Nephron (organoid): ENCODE results near the gene MROH7.
"Not testable (repeated sequence)": the region's sequence is repeated elsewhere in the genome, so short reads cannot be mapped to it uniquely, and the experiment has no call there.

ENCODE experiments used
- H3K27ac Mint-ChIP-seq, 3 experiments: 2 replicates each; pipeline ENCODE4 v1.8.0; 2020; ENCODE audit warnings: mixed read lengths in 3 of 3, mild to moderate bottlenecking in 2 of 3, moderate library complexity in 1 of 3
- H3K27me3 Mint-ChIP-seq: 2 replicates; pipeline ENCODE4 v1.8.0; 2021; ENCODE audit warnings: low read depth, mild to moderate bottlenecking, moderate library complexity, mixed read lengths
- H3K36me3 Mint-ChIP-seq: 2 replicates; pipeline ENCODE4 v1.8.0; 2020; ENCODE audit warnings: low read depth, mixed read lengths
- H3K4me1 Mint-ChIP-seq: 2 replicates; pipeline ENCODE4 v1.8.0; 2020; ENCODE audit warnings: mixed read lengths
- H3K4me3 Mint-ChIP-seq, 3 experiments: 2 replicates each; pipeline ENCODE4 v1.8.0; 2020; ENCODE audit warnings: mild to moderate bottlenecking in 3 of 3, mixed read lengths in 3 of 3, moderate library complexity in 2 of 3
- H3K9me3 Mint-ChIP-seq: 2 replicates; pipeline ENCODE4 v1.8.0; 2020; ENCODE audit warnings: mixed read lengths
- TF ChIP-seq, protein P1 (sequence below), 3 experiments: fragments of 200-600 bp; sonication (generic); IDR thresholded peaks; one replicate each; pipeline ENCODE4 v1.5.0; 2021; ENCODE audit warnings: antibody characterized with exemption in 3 of 3; ENCODE audit not compliant: unreplicated experiment in 3 of 3

MROH7 gene

DNA sequence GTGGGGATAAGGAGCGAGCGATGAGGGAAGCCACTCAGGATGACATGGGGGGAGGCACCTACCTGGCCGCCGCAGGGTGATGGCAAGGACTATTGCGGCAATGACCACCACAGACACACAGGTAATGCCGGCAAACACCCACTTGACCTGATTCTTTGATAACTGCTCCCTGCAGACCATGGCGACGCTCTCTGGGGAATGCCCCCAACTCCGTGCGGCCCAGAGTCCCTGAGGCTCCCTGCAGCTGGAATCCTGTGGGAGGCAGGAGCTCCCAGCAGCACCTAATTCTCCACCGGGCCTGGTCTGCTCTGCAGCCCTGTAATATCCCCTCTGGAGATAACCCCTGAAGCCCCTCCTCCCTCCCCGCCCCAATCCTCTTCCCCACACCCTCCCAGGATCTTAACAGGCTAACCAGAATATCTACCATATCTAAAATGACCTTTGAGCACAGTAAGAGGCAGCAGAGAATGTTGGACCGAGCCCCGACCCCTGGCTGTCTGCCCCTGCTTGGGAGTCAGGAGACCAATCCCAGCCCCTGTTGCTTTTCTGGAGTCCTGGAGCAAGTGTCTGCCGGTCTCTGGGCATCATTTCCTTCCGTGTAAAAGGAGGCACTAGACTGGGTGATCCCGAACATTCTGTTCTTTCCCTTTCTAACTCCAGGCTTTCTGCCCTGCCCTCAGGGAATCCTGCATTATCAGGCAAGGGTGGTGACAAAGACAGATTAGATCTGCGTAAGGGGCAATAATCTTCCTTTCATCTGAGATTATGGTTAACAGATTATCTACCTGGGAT lies 18.2 kb upstream of the MROH7 start, which contains the start of gene FAM151A:
TSS of gene FAM151A (minus strand) at position 310 of the 792 bp plus-strand sequence. CDS start at position 180, 130 bp downstream.
- no peaks in the 10 kb centered on the region for H3K36me3 Mint-ChIP-seq
- no peaks in the 10 kb centered on the region for H3K9me3 Mint-ChIP-seq
- peaks cover 4% of the 10 kb centered on the region for H3K27me3 Mint-ChIP-seq
- H3K4me1 Mint-ChIP-seq = peaks cover 12% of the 10 kb centered on the region
- H3K4me3 Mint-ChIP-seq = no peak within 1 kb of the TSS
- TF ChIP-seq, protein P1, sequence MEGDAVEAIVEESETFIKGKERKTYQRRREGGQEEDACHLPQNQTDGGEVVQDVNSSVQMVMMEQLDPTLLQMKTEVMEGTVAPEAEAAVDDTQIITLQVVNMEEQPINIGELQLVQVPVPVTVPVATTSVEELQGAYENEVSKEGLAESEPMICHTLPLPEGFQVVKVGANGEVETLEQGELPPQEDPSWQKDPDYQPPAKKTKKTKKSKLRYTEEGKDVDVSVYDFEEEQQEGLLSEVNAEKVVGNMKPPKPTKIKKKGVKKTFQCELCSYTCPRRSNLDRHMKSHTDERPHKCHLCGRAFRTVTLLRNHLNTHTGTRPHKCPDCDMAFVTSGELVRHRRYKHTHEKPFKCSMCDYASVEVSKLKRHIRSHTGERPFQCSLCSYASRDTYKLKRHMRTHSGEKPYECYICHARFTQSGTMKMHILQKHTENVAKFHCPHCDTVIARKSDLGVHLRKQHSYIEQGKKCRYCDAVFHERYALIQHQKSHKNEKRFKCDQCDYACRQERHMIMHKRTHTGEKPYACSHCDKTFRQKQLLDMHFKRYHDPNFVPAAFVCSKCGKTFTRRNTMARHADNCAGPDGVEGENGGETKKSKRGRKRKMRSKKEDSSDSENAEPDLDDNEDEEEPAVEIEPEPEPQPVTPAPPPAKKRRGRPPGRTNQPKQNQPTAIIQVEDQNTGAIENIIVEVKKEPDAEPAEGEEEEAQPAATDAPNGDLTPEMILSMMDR (IDR thresholded peaks at IDR 0.05; ENCODE audit: unreplicated experiment in 3 of 3) = no peak
- H3K27ac Mint-ChIP-seq = peak within 1 kb of the TSS in 2 of 3 experiments; percentile 10 to 55

DNA sequence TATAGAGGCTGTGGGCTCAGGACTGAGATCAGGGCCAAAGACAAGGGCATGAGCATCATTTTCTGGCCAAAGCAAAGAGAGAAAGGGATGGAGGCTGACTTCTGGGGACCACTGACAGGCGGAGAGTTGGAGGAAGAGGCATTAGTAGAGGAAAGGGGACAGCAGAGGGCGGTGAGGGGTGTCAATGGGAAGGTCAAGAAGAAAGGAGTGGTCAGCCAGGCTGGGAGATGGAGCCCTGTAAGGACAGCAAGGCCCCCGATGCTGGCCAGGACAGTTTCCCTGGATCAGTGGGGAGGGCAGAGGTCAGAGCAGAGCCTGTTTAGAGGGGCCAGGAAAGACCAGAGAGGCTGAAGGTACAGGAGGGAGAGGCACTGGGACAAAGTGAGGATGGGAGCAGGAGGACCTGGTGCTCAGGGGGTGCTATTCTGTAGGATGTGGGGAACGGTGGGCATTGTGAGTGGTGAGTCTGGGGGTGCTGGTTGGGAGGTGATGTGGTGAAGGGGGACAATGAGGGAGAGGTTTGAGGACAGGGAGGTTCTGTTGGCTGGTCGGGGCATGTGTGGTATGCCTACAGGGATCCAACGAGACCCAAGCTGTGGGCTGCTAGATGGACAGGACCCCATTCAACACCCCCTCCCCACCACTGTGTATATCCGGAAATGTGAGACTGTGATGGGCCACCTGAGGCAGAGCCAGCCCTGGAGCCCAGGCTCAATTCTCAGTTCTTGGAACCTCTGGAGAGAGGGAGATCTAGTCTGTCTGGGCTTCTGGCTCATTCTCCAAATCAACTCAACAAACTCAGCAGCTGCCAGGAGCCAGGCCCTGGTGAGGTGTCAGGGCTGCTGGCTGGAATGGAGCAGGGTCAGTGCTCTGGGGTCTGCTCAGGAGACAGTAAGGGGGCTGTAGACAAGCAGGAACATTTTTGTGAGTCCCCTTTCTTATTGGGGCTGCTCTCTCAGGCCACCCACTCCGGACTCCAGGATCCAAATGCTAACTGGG lies 16.8 kb upstream of the MROH7 start:
- Mint-ChIP-seq H3K27me3 (peaks cover 4% of the 10 kb centered on the region), H3K4me1 (peaks cover 12% of the 10 kb centered on the region), H3K4me3 (no peak overlapping the region), H3K36me3 (no peaks in the 10 kb centered on the region), H3K27ac (no peak overlapping the region), H3K9me3 (no peaks in the 10 kb centered on the region)
- TF ChIP-seq, protein P1 (IDR thresholded peaks at IDR 0.05; ENCODE audit: unreplicated experiment in 3 of 3) = no peak

GRCh38 chr1:54627196-54627595 lies 14.4 kb upstream of the MROH7 start:
- Mint-ChIP-seq H3K4me3 (no peak overlapping the region), H3K27me3 (peaks cover 11% of the 10 kb centered on the region)

DNA sequence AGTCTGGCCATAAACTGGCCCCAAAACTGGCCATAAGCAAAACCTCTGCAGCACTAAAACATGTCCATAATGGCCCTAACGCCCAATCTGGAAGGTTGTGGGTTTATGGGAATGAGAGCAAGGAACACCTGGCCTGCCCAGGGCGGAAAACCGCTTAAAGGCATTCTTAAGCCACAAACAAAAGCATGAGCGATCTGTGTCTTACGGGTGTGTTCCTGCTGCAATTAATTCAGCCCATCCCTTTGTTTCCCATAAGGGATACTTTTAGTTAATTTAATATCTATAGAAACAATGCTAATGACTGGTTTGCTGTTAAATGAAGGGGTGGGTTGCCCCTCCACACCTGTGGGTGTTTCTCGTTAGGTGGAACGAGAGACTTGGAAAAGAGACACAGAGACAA lies 5.8 kb upstream of the MROH7 start:
- not testable (repeated sequence) for H3K27ac Mint-ChIP-seq, H3K4me1 Mint-ChIP-seq, H3K27me3 Mint-ChIP-seq, H3K4me3 Mint-ChIP-seq, H3K9me3 Mint-ChIP-seq, H3K36me3 Mint-ChIP-seq

More at GRCh38 chr1:54627196-54627595, 14.4 kb upstream of the MROH7 start:
- peak overlapping the region in 2 of 3 experiments; percentile 46 to 88 for H3K27ac Mint-ChIP-seq
- H3K36me3 Mint-ChIP-seq = no peaks in the 10 kb centered on the region
- peaks cover 2% of the 10 kb centered on the region for H3K9me3 Mint-ChIP-seq
- TF ChIP-seq, protein P1 (IDR thresholded peaks at IDR 0.05; ENCODE audit: unreplicated experiment in 3 of 3) = no peak
- peaks cover 11% of the 10 kb centered on the region for H3K4me1 Mint-ChIP-seq

GRCh38 chr1:54636461-54637446 lies 4.8 kb upstream of the MROH7 start:
- not testable (repeated sequence) for H3K4me1 Mint-ChIP-seq, H3K4me3 Mint-ChIP-seq, H3K27me3 Mint-ChIP-seq, H3K36me3 Mint-ChIP-seq, H3K9me3 Mint-ChIP-seq
- H3K27ac Mint-ChIP-seq = peak overlapping the region in 1 of 3 experiments; percentile 26

DNA sequence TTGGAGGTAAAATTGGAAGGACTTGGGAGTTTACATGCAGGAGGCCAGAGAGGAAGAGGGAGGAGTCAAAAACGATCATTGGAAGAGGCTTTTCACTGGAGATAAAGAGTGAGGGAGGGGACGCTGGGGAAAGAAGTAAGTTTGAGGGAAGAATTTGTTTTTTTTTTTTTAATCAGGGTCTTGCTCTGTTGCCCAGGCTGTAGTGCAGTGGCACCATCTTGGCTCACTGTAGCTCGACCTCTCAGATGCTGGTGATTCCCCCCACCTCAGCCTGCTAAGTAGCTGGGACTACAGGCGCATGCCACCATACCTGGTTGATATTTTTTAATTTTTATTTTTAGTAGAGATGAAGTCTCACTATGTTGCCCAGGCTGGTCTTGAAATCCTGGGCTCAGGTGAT lies 1.2 kb upstream of the MROH7 start:
- H3K4me3 Mint-ChIP-seq = no peak overlapping the region
- H3K4me1 Mint-ChIP-seq = no peaks in the 10 kb centered on the region
- no peak overlapping the region for H3K27ac Mint-ChIP-seq
- peaks cover 19% of the 10 kb centered on the region for H3K9me3 Mint-ChIP-seq
- no peaks in the 10 kb centered on the region for H3K27me3 Mint-ChIP-seq
- peaks cover 7% of the 10 kb centered on the region for H3K36me3 Mint-ChIP-seq
- TF ChIP-seq, protein P1 (IDR thresholded peaks at IDR 0.05; ENCODE audit: unreplicated experiment in 3 of 3) = no peak
